T-helper 2 cell treated with Interferon-gamma antibody and Interleukin-4, amounts not matched to agents 100 ng/mL and 5 ng/mL, for 36 hours (primary cell): ENCODE results near the gene SEPTIN1. TPM values are rescaled to one million over a fixed set of nuclear protein-coding genes. Genes with fewer than 3 reads are reported as not detected.
"Not testable (repeated sequence)": the region's sequence is repeated elsewhere in the genome, so short reads cannot be mapped to it uniquely, and the experiment has no call there.

Source experiments
- intact Hi-C: fragments of 100-400 bp; cut with micrococcal nuclease; formaldehyde crosslinking; loops from one replicate; pipeline ENCODE4 v1.15.1; 2023
- total RNA-seq: library from RNA; stranded (reverse); gene quantifications from 2 replicates; pipeline ENCODE4 v1.2.3, GENCODE V29; 2022

Gene SEPTIN1
- total RNA-seq, 1 donor from 2014 or later = 326 TPM

- intact Hi-C loops = loop anchor here (1.0 to 10.0 kb wide), 6 partner anchors 29 to 342 kb away; partner anchors contain the start of genes ALDOA, CD2BP2, TBC1D10B and TBX6
These were observed 24.9 kb upstream of the SEPTIN1 start, which contains the start of gene ZNF771 for GRCh38 chr16:30407102-30407803. TSS of gene ZNF771 (plus strand) at chr16:30407606. CDS start at chr16:30408054, 448 bp downstream.

DNA sequence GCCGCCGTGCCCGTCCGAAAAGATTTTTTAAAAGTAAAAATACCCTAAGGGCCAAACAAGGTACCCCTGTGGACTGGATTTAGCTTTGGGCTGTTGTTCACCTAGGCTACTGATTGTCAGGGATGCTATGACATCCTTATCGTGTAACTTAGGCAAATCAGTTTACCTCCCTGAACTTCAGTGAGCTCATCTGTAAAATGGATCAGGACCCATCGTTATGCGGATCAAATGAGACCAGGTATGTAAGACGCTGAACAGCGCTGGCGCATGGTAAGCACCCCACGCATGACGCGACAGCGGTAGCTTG is 24.4 kb upstream of the SEPTIN1 start:
- intact Hi-C loops = loop anchor here (1.0 to 10.0 kb wide), 6 partner anchors 28 to 342 kb away; partner anchors contain the start of genes ALDOA, CD2BP2, TBC1D10B and TBX6

GRCh38 chr16:30401768-30402425 is 19.5 kb upstream of the SEPTIN1 start:
- intact Hi-C loops = loop anchor here (10.0 kb wide), 1 partner anchor 337 kb away; the partner anchor contains the start of gene ALDOA

- intact Hi-C loops = loop anchor here (1.0 to 10.0 kb wide), 2 partner anchors 21 to 335 kb away; partner anchors contain the start of gene ALDOA
These were observed 17.2 kb upstream of the SEPTIN1 start for GRCh38 chr16:30399435-30400186.

- intact Hi-C loops = no loop called here
These were observed 16.5 kb upstream of the SEPTIN1 start for GRCh38 chr16:30398661-30399434.

DNA sequence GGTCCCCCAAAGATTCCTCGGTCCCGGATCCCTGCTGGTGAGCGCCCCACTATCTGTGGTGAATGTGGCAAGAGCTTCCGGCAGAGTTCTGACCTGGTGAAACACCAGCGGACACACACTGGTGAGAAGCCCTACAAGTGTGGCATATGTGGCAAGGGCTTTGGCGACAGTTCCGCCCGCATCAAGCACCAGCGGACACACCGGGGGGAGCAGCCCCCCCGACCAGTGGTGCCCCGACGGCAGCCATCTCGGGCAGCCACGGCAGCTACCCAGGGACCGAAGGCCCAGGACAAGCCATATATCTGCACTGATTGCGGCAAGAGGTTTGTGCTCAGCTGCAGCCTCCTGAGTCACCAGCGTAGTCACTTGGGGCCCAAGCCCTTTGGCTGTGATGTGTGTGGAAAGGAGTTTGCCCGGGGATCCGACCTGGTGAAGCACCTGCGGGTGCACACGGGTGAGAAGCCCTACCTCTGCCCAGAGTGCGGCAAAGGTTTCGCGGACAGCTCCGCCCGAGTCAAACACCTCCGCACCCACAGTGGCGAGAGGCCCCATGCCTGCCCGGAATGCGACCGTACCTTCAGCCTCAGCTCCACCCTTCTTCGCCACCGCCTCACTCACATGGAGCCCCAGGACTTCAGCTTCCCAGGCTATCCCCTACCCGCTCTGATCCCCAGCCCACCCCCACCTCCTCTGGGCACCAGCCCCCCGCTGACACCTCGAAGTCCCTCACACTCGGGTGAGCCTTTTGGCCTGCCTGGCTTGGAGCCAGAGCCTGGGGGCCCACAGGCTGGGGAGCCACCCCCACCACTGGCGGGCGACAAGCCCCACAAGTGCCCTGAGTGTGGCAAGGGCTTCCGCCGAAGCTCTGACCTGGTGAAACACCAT is 15.7 kb upstream of the SEPTIN1 start:
- intact Hi-C loops = no loop called here

GRCh38 chr16:30397056-30397455 is 14.7 kb upstream of the SEPTIN1 start:
- intact Hi-C loops = no loop called here

DNA sequence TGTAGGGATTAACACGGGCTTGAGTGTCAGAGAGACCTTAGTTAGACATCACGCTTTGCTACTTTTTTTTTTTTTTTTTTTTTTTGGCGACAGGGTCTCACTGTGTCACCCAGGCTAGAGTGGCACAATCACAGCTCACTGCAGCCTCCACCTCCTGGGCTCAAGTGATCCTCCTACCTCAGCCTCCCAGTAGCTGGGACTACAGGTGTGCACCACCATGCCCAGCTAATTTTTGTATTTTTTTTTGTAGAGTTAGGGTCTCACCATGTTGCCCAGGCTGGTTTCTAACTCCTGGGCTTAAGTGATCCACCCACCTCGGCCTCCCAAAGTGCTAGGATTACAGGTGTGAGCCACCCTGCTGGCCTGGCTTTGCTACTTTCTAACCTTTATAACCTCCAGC is 14.3 kb upstream of the SEPTIN1 start:
- intact Hi-C loops = not testable (repeated sequence)

DNA sequence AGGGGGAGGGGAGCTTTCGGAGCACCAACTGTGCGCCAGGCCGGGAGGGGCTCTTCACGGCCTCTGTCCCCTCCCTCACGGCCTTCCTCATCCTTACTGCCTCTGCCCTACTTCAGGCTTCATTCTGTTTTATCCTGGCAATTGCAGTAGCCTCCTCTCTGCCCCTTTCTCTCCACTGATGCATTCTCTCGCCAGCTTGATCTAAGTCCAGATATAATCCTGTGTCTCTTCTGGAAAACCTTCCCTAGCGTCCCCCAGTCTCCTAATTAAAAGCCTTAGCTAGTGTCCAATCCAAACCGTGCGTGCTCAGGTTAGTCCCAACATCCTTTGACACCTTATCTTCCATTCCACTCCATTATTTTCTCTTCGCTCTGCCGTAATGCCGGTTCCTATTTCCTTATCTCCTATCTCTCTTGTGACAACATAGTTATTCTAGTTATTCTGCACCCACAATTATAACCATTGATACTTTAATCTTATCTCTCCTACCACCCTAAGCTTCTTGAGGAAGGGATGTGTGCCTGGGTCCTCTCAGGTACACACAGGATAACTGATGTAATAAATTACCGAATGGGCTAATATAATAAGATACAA is 13.7 kb upstream of the SEPTIN1 start:
- intact Hi-C loops = no loop called here

DNA sequence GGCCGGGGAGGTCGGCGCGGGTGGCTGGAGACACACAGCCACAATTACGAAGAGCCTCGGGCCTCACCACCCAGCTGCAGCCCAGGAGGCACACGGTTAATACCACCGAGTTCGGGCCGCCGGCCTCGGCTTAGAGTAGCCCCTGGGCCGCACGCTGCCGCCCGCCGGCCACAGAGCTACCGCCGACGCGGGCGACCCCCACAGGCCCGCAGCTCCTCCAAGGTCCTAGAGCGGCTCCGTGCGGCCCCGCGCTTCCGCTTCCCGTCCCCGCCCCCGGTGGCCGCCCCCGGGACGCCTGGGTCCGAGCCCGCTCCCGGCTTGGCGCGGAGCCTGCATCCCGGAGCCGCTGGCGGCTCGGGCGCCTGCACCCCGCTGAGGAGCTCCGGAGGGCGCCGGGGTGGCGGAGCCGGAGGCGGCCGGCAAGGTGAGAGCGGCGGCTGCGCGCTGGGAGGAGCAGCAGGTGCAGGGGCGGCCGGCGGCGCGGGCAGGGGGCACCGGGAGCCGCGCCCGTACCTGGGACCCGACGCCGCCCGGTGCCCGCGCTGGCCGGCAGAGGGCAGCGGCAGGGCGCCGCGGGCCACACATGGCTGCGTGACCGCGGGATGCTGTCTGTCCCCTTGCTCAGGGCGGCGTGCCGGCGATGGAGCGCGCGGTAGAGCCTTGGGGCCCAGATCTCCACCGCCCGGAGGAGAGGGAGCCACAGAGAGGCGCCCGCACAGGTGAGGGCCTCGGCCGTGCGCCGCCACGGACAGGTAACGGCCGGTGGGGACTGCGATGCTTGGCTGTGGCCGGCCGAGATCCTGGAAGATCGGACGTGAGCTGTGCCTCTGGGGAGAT is 13.0 kb upstream of the SEPTIN1 start, which contains the start of gene ZNF48:
ZNF48 (plus strand) TSS at position 266 of the 837 bp plus-strand sequence; CDS start at position 641, 375 bp downstream.
- intact Hi-C loops = no loop called here

GRCh38 chr16:30394592-30395154 is 12.3 kb upstream of the SEPTIN1 start:
- intact Hi-C loops = no loop called here

- intact Hi-C loops = no loop called here
These were observed 1.2 kb upstream of the SEPTIN1 start for GRCh38 chr16:30383521-30383920.

DNA sequence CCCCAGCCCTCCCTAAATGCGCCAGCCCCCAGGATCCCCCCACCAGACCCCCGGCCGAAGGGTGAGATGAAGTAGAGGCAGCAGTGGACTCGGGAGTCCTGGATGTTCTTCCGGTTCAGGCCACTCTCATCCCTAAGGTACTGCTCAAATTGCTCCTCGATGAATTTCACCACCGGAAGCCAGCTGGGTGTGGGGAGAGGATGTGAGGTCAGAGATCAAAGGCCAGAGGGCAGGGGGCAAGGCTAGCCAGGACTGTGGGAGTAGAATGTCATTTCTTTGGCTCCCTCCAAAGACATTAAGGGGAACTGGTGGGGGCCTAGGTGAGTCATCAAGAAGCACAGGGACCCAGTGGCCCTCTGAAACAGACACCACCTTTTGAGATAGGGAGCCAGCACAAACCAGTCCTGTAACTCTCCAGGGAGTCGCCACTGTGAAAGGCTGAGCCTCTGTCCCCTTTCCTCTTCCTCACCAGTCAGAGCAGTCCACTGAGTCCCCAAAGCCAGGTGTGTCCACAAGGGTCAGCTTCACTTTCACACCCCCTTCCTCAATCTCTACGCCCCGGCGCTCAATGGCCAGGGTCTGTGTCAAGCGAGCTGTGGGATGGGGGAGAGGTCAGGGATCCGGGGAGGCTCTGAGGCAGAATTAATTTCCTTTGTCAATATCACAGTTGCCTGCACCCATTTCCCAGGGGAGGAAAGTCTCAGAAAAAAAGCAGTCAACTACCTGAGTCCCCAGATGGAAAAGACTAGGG is 895 bp downstream of the SEPTIN1 start:
- intact Hi-C loops = loop anchor here (1.0 kb wide), 1 partner anchor 10 kb away; no protein-coding TSS in a partner anchor

DNA sequence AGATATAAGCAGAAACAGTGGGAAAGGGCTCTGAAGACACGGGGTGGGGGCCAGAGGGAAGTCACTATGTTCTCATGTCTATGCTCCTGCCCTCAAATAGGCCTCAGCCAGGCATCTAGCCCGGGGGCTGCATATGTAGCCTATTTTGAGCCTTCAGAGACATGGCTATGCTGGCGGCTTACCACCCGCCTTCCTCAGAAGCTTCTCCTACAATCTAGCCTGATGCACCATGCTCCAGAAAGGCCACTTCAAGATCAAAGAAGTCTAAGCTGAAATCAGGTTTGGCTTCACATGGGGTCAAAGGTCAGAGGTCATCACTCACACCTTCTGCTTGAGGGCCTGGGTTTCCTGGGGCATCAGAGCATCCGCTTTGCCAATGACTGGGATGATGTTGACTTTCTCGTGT is 1.6 kb downstream of the SEPTIN1 start:
- intact Hi-C loops = no loop called here

- intact Hi-C loops = no loop called here
These were observed 2.1 kb downstream of the SEPTIN1 start for GRCh38 chr16:30380072-30380802.

GRCh38 chr16:30379158-30379783 is 3.1 kb downstream of the SEPTIN1 start:
- intact Hi-C loops = loop anchor here (2.0 kb wide), 2 partner anchors 156 to 314 kb away; partner anchors contain the start of genes ALDOA and ZNF747
